GM12878 (cell line): ENCODE results near the gene PERCC1. TPM values are rescaled to one million over a fixed set of nuclear protein-coding genes. Genes with fewer than 3 reads are reported as not detected.

Source experiments
- ATAC-seq: fragments of 200-7000 bp; cut with Tn5 transposase; 3 replicates; pipeline ENCODE4 v1.9.1; 2020; ENCODE audit warnings: mild to moderate bottlenecking, moderate library complexity
- BruUV-seq: library from RNA; stranded (reverse); fragments of 400-500 nt; replicated peaks from 2 replicates; lab custom pipeline; 2021; lab: Mats Ljungman, UMichigan
- CTCF ChIA-PET: fragments of 300-600 bp; sonication (Branson Sonifier 250); formaldehyde crosslinking; extraction: SDS; loops from one replicate; lab custom pipeline; 2021; ENCODE audit warnings: inconsistent platforms; lab: Yijun Ruan, JAX
- POLR2A ChIA-PET: fragments of 350-600 bp; formaldehyde crosslinking; extraction: SDS; loops from one replicate; lab custom pipeline; 2021; ENCODE audit warnings: inconsistent platforms; lab: Charles Lee
- RAD21 ChIA-PET: fragments of 300-600 bp; sonication (Branson Sonifier 250); formaldehyde crosslinking; loops from one replicate; lab custom pipeline; 2023; ENCODE audit warnings: antibody characterized with exemption; ENCODE audit not compliant: unreplicated experiment; lab: Charles Lee
- SMC1A ChIA-PET: fragments of 300-600 bp; sonication (Branson Sonifier 250); formaldehyde crosslinking; loops from one replicate; lab custom pipeline; 2023; ENCODE audit not compliant: unreplicated experiment, uncharacterized antibody; lab: Charles Lee
- DNase-seq: peaks from one replicate; pipeline ENCODE4 v3.0.0-alpha.2; 2011; ENCODE audit warnings: low read depth, low spot score
- FAIRE-seq: peaks from 3 replicates; lab custom pipeline; 2011; peaks lifted over from hg19 to GRCh38; lab: Jason Lieb, UNC
- H2AFZ ChIP-seq: 2 replicates; pipeline ENCODE4 v1.6.0; 2011; ENCODE audit warnings: low read depth, low read length, control low read depth; ENCODE audit not compliant: control insufficient read depth
- H3K27ac ChIP-seq: 2 replicates; pipeline ENCODE4 v1.5.1; 2011; ENCODE audit warnings: control low read depth; ENCODE audit not compliant: control insufficient read depth, insufficient read depth
- H3K27me3 ChIP-seq, 2 experiments: replicated peaks in 1 of 2; 2 replicates each; pipeline versions ENCODE4 v1.6.0 to v1.6.1; 2011; ENCODE audit warnings: low read length in 1 of 2; ENCODE audit not compliant: control insufficient read depth in 2 of 2, insufficient read depth in 2 of 2
- H3K36me3 ChIP-seq, 2 experiments: 2 replicates each; pipeline ENCODE4 v1.5.1; 2011; ENCODE audit warnings: low read length in 1 of 2; ENCODE audit not compliant: control insufficient read depth in 2 of 2, insufficient read depth in 2 of 2
- H3K4me1 ChIP-seq: 2 replicates; pipeline ENCODE4 v1.6.1; 2011; ENCODE audit warnings: mild to moderate bottlenecking, low read length, moderate library complexity, mixed read lengths; ENCODE audit not compliant: control insufficient read depth, insufficient read depth
- H3K4me2 ChIP-seq: 2 replicates; pipeline ENCODE4 v1.6.0; 2011; ENCODE audit warnings: control low read depth; ENCODE audit not compliant: control insufficient read depth, insufficient read depth
- H3K4me3 ChIP-seq: fragments of 200-600 bp; sonication (generic); 2 replicates; pipeline ENCODE4 v1.5.1; 2016
- H3K79me2 ChIP-seq: 2 replicates; pipeline ENCODE4 v1.6.0; 2011; ENCODE audit warnings: low read length; ENCODE audit not compliant: control insufficient read depth, insufficient read depth
- H3K9ac ChIP-seq: 2 replicates; pipeline ENCODE4 v1.8.0; 2011; ENCODE audit warnings: low read length, control low read depth, mixed read lengths; ENCODE audit not compliant: control insufficient read depth, insufficient read depth
- H3K9me3 ChIP-seq: replicated peaks from 3 replicates; pipeline ENCODE4 v1.5.1; 2011; ENCODE audit warnings: mild to moderate bottlenecking, low read length; ENCODE audit not compliant: control insufficient read depth, insufficient read depth
- H4K20me1 ChIP-seq: 2 replicates; pipeline ENCODE4 v1.6.0; 2011; ENCODE audit not compliant: control insufficient read depth, insufficient read depth
- CBX3 ChIP-seq: fragments of 200-600 bp; sonication (generic); IDR thresholded peaks from 2 replicates; pipeline ENCODE4 v1.6.1; 2016; ENCODE audit warnings: low read depth, borderline replicate concordance
- CHD1 ChIP-seq: IDR thresholded peaks from 2 replicates; pipeline ENCODE4 v1.6.1; 2012; ENCODE audit warnings: low read depth, low read length, improper control_type of control experiment
- CHD2 ChIP-seq: IDR thresholded peaks from 2 replicates; pipeline ENCODE4 v1.6.1; 2011; ENCODE audit warnings: low read depth, low read length, improper control_type of control experiment, borderline replicate concordance
- CREB1 ChIP-seq: IDR thresholded peaks from 2 replicates; pipeline ENCODE4 v1.6.1; 2012; ENCODE audit warnings: low read depth, mild to moderate bottlenecking, inconsistent platforms
- EGR1 ChIP-seq, 2 experiments: IDR thresholded peaks; 1 replicate in 1 of 2; 2 replicates in 1 of 2; pipeline ENCODE4 v1.6.1; 2011 to 2012; ENCODE audit warnings: low read depth in 2 of 2, low read length in 2 of 2, borderline replicate concordance in 1 of 2, mild to moderate bottlenecking in 1 of 2, moderate library complexity in 1 of 2
- EP300 ChIP-seq, 2 experiments: fragments of 150-350 bp in 1 of 2; IDR thresholded peaks; 2 replicates each; pipeline ENCODE4 v1.6.1; 2011 to 2012; ENCODE audit warnings: low read depth in 2 of 2, low read length in 2 of 2, borderline replicate concordance in 1 of 2, improper control_type of control experiment in 1 of 2, inconsistent platforms in 1 of 2; ENCODE audit not compliant: control insufficient read depth in 1 of 2
- MEF2A ChIP-seq: IDR thresholded peaks from 2 replicates; pipeline ENCODE4 v1.6.1; 2011; ENCODE audit warnings: low read depth, mild to moderate bottlenecking, low read length, moderate library complexity; ENCODE audit not compliant: insufficient read depth
- ZNF622 ChIP-seq: fragments of 450-650 bp; IDR thresholded peaks from 2 replicates; pipeline ENCODE4 v1.6.1; 2017; ENCODE audit warnings: mild to moderate bottlenecking, inconsistent platforms
- WGBS: methylation state at CpG from one replicate; pipeline ENCODE4 v1.1.6; 2016; ENCODE audit warnings: low lambda C conversion rate; ENCODE audit not compliant: insufficient replicate concordance, insufficient coverage; ENCODE audit errors: missing lambda C conversion rate; 5-methylcytosine and 5-hydroxymethylcytosine counted together
- in situ Hi-C: fragments of 300-500 bp; cut with MboI; formaldehyde crosslinking; loops from 9 replicates; pipeline ENCODE4 v1.14.3; 2018; ENCODE audit warnings: mixed read lengths
- intact Hi-C: fragments of 100-400 bp; cut with micrococcal nuclease; formaldehyde crosslinking; loops from one replicate; pipeline ENCODE4 v1.14.2; 2022; ENCODE audit not compliant: unreplicated experiment
- polyA plus RNA-seq, 11 experiments: library from polyadenylated mRNA; depleted of rRNA in 4 of 11; unstranded in 6 of 11; stranded (reverse) in 5 of 11; fragments of >200 nt; fragmentation: Nextera tagmentation in 4 of 11; fragmentation: Illumina TruSeq in 1 of 11; extraction: Ambion mirVana in 4 of 11; extraction: Trizol in 1 of 11; gene quantifications; 1 replicate in 1 of 11; 2 replicates in 10 of 11; pipeline versions ENCODE4 v1.2.1 to v1.2.3, GENCODE V29; 2011 to 2016; ENCODE audit warnings: inconsistent platforms in 2 of 11, missing spikeins in 2 of 11, low read depth in 1 of 11
- total RNA-seq, 4 experiments: library from RNA; depleted of rRNA in 3 of 4; stranded (reverse); fragments of >200 nt in 3 of 4; fragmentation: Illumina TruSeq in 1 of 4; extraction: Trizol in 1 of 4; gene quantifications; 2 replicates each; pipeline versions ENCODE4 v1.2.1 to v1.2.3, GENCODE V29; 2013 to 2021
- TF ChIP-seq, protein P1 (sequence below): IDR thresholded peaks from 2 replicates; pipeline ENCODE4 v1.6.1; 2012; ENCODE audit warnings: low read depth, low read length, improper control_type of control experiment
- TF ChIP-seq, protein P2 (sequence below): fragments of 150-350 bp; IDR thresholded peaks from 2 replicates; pipeline ENCODE4 v1.6.1; 2014; ENCODE audit warnings: mild to moderate bottlenecking, low read depth, low read length
- TF ChIP-seq, protein P3 (sequence below): fragments of 450-650 bp; IDR thresholded peaks from 2 replicates; pipeline ENCODE4 v1.6.1; 2017; ENCODE audit warnings: low read depth, mild to moderate bottlenecking, moderate library complexity

PERCC1 gene
- total and polyA plus RNA-seq, 10 of the 15 experiments (the other 5 are each of a cell fraction or from before 2014, with no cell fraction given): not detected

DNA sequence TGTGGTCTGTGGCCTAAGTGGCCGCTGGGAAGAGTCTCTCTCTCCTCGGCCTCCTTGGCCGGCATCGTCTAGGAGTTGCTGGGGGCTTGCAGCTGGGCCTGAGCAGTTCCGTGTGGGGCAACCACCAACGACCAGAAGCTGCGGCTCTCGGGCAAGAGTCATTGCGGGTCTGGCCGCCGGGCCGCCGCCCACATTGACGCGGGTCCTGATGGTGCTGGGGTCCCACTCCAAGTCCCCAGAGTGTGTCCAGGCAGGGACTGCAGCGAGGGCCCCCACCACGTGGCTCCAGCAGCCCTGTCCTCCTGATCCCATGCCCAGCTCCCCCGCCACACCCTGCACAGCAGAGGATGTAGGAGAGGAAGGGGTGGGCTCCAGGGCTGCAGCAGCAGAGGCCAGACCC, 47.3 kb upstream of the PERCC1 start (continued):
- no peak for TF ChIP-seq EP300 (IDR thresholded peaks at IDR 0.05; ENCODE audit: borderline replicate concordance in 1 of 2, control insufficient read depth in 1 of 2, low read depth in 2 of 2, low read length in 2 of 2)

DNA sequence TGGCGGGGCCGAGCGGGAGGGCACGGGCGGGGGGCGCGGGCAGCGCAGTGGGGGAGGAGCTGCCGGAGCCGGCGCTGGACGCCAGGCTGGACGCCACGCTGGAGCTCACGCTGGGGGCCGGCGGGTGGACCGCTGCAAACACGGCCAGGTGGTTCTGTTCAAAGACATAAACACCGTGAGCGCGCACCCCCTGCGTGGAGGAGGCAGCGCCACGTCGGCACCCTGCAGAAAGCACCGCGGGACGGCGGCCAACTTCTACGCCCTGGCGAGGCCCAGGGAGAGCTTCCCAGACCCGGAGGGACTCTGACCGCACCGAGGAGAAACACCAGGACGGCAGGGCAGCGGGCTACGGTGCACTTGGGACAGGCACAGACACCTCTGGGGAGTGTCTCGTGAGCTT, 45.6 kb upstream of the PERCC1 start:
- intact Hi-C loops (no loop called here), in situ Hi-C loops (no loop called here)
- H3K9me3 ChIP-seq: no peaks in the 10 kb centered on the region
- H3K36me3 ChIP-seq: peaks cover 0 to 2% of the 10 kb centered on the region in 2 experiments; a peak in 2 of 4 replicates
- no peaks in the 10 kb centered on the region for H3K79me2 ChIP-seq
- ChIA-PET SMC1A (no interaction called here), RAD21 (no interaction called here), CTCF (no interaction called here), POLR2A (no interaction called here)
- no peak for FAIRE-seq
- BruUV-seq: no TSS peak
- no peak overlapping the region for H2AFZ ChIP-seq
- 76% methylated on average over 9 of the region's 39 CpGs for WGBS
- no peak for ATAC-seq
- H4K20me1 ChIP-seq: no peaks in the 10 kb centered on the region; the same call in 1 of the 2 replicates
- no peak overlapping the region for H3K4me2 ChIP-seq
- no peak overlapping the region for H3K27ac ChIP-seq
- H3K4me3 ChIP-seq: no peak overlapping the region
- no peaks in the 10 kb centered on the region for H3K4me1 ChIP-seq
- TF ChIP-seq, protein P1, sequence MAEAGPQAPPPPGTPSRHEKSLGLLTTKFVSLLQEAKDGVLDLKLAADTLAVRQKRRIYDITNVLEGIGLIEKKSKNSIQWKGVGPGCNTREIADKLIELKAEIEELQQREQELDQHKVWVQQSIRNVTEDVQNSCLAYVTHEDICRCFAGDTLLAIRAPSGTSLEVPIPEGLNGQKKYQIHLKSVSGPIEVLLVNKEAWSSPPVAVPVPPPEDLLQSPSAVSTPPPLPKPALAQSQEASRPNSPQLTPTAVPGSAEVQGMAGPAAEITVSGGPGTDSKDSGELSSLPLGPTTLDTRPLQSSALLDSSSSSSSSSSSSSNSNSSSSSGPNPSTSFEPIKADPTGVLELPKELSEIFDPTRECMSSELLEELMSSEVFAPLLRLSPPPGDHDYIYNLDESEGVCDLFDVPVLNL: no peak
- TF ChIP-seq EGR1 (IDR thresholded peaks at IDR 0.05; ENCODE audit: borderline replicate concordance in 1 of 2, low read depth in 2 of 2, low read length in 2 of 2) (no peak), CBX3 (no peak), MEF2A (no peak), CHD1 (no peak), CHD2 (no peak), ZNF622 (no peak), CREB1 (no peak)
- TF ChIP-seq, protein P2, sequence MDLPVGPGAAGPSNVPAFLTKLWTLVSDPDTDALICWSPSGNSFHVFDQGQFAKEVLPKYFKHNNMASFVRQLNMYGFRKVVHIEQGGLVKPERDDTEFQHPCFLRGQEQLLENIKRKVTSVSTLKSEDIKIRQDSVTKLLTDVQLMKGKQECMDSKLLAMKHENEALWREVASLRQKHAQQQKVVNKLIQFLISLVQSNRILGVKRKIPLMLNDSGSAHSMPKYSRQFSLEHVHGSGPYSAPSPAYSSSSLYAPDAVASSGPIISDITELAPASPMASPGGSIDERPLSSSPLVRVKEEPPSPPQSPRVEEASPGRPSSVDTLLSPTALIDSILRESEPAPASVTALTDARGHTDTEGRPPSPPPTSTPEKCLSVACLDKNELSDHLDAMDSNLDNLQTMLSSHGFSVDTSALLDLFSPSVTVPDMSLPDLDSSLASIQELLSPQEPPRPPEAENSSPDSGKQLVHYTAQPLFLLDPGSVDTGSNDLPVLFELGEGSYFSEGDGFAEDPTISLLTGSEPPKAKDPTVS: no peak
- TF ChIP-seq, protein P3, sequence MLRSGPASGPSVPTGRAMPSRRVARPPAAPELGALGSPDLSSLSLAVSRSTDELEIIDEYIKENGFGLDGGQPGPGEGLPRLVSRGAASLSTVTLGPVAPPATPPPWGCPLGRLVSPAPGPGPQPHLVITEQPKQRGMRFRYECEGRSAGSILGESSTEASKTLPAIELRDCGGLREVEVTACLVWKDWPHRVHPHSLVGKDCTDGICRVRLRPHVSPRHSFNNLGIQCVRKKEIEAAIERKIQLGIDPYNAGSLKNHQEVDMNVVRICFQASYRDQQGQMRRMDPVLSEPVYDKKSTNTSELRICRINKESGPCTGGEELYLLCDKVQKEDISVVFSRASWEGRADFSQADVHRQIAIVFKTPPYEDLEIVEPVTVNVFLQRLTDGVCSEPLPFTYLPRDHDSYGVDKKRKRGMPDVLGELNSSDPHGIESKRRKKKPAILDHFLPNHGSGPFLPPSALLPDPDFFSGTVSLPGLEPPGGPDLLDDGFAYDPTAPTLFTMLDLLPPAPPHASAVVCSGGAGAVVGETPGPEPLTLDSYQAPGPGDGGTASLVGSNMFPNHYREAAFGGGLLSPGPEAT: no peak
- no peak for DNase-seq
- no peak overlapping the region for H3K9ac ChIP-seq
- H3K27me3 ChIP-seq: no peaks in the 10 kb centered on the region
